ENCODE data around the gene BCL6.

BCL6 gene

GRCh38 chr3:187758318-187758955 is 13.2 kb upstream of the BCL6 start:
- Histone ChIP-seq H3K4me1 (ENCODE audit: control insufficient read depth, insufficient read depth, low read length) (no peaks in the 10 kb centered on the region), H3K4me2 (ENCODE audit: low read length) (no peak overlapping the region), H3K9ac (ENCODE audit: low read depth, low read length) (no peak overlapping the region), H3K4me3 (ENCODE audit: low read length) (no peak overlapping the region), H3K36me3 (ENCODE audit: insufficient read depth, low read length) (no peaks in the 10 kb centered on the region), H3K27me3 (ENCODE audit: control insufficient read depth, insufficient read depth, low read length) (no peaks in the 10 kb centered on the region), H3K9me3 (replicated peaks; ENCODE audit: low read length) (no peaks in the 10 kb centered on the region)

- Histone ChIP-seq H3K9me3 (replicated peaks; ENCODE audit: low read length) (no peaks in the 10 kb centered on the region), H3K27me3 (ENCODE audit: control insufficient read depth, insufficient read depth, low read length) (no peaks in the 10 kb centered on the region), H3K4me2 (ENCODE audit: low read length) (no peak overlapping the region), H3K4me1 (ENCODE audit: control insufficient read depth, insufficient read depth, low read length) (peaks cover 12% of the 10 kb centered on the region), H3K36me3 (ENCODE audit: insufficient read depth, low read length) (no peaks in the 10 kb centered on the region), H3K4me3 (ENCODE audit: low read length) (no peak overlapping the region), H3K9ac (ENCODE audit: low read depth, low read length) (no peak overlapping the region)
These were observed 8.2 kb upstream of the BCL6 start for GRCh38 chr3:187753516-187753915.

GRCh38 chr3:187750513-187751123 is 5.3 kb upstream of the BCL6 start:
- Histone ChIP-seq H3K4me1 (ENCODE audit: control insufficient read depth, insufficient read depth, low read length) (peaks cover 24% of the 10 kb centered on the region), H3K36me3 (ENCODE audit: insufficient read depth, low read length) (no peaks in the 10 kb centered on the region), H3K9me3 (replicated peaks; ENCODE audit: low read length) (no peaks in the 10 kb centered on the region), H3K4me2 (ENCODE audit: low read length) (peak overlapping the region; percentile 80), H3K9ac (ENCODE audit: low read depth, low read length) (peak overlapping the region; percentile 71), H3K4me3 (ENCODE audit: low read length) (peak overlapping the region; percentile 68), H3K27me3 (ENCODE audit: control insufficient read depth, insufficient read depth, low read length) (no peaks in the 10 kb centered on the region)

- Histone ChIP-seq H3K9me3 (replicated peaks; ENCODE audit: low read length) (no peaks in the 10 kb centered on the region), H3K36me3 (ENCODE audit: insufficient read depth, low read length) (no peaks in the 10 kb centered on the region), H3K4me3 (ENCODE audit: low read length) (peak overlapping the region; percentile 68), H3K9ac (ENCODE audit: low read depth, low read length) (peak overlapping the region; percentile 71), H3K4me2 (ENCODE audit: low read length) (peak overlapping the region; percentile 80), H3K27me3 (ENCODE audit: control insufficient read depth, insufficient read depth, low read length) (no peaks in the 10 kb centered on the region), H3K4me1 (ENCODE audit: control insufficient read depth, insufficient read depth, low read length) (peaks cover 24% of the 10 kb centered on the region)
These were observed 4.8 kb upstream of the BCL6 start for GRCh38 chr3:187750006-187750512.

GRCh38 chr3:187748050-187748481 is 2.8 kb upstream of the BCL6 start:
- Histone ChIP-seq H3K4me1 (ENCODE audit: control insufficient read depth, insufficient read depth, low read length) (peaks cover 24% of the 10 kb centered on the region), H3K4me3 (ENCODE audit: low read length) (no peak overlapping the region), H3K9ac (ENCODE audit: low read depth, low read length) (peak overlapping the region; percentile 95), H3K4me2 (ENCODE audit: low read length) (peak overlapping the region; percentile 94), H3K27me3 (ENCODE audit: control insufficient read depth, insufficient read depth, low read length) (no peaks in the 10 kb centered on the region), H3K9me3 (replicated peaks; ENCODE audit: low read length) (no peaks in the 10 kb centered on the region), H3K36me3 (ENCODE audit: insufficient read depth, low read length) (no peaks in the 10 kb centered on the region)

GRCh38 chr3:187747506-187747905 is 2.2 kb upstream of the BCL6 start:
- peak overlapping the region; percentile 84 for H3K4me3 ChIP-seq (ENCODE audit: low read length)
- peak overlapping the region; percentile 95 for H3K9ac ChIP-seq (ENCODE audit: low read depth, low read length)
- peaks cover 27% of the 10 kb centered on the region for H3K4me1 ChIP-seq (ENCODE audit: control insufficient read depth, insufficient read depth, low read length)

GRCh38 chr3:187746442-187747281 is 1.4 kb upstream of the BCL6 start:
- Histone ChIP-seq H3K4me2 (ENCODE audit: low read length) (peak overlapping the region; percentile 94), H3K9ac (ENCODE audit: low read depth, low read length) (peak overlapping the region; percentile 95), H3K4me1 (ENCODE audit: control insufficient read depth, insufficient read depth, low read length) (peaks cover 34% of the 10 kb centered on the region), H3K9me3 (replicated peaks; ENCODE audit: low read length) (no peaks in the 10 kb centered on the region), H3K27me3 (ENCODE audit: control insufficient read depth, insufficient read depth, low read length) (no peaks in the 10 kb centered on the region), H3K36me3 (ENCODE audit: insufficient read depth, low read length) (no peaks in the 10 kb centered on the region), H3K4me3 (ENCODE audit: low read length) (peak overlapping the region; percentile 84)

More at GRCh38 chr3:187747506-187747905, 2.2 kb upstream of the BCL6 start:
- H3K9me3 ChIP-seq (replicated peaks; ENCODE audit: low read length) = no peaks in the 10 kb centered on the region
- no peaks in the 10 kb centered on the region for H3K27me3 ChIP-seq (ENCODE audit: control insufficient read depth, insufficient read depth, low read length)
- no peaks in the 10 kb centered on the region for H3K36me3 ChIP-seq (ENCODE audit: insufficient read depth, low read length)
- peak overlapping the region; percentile 94 for H3K4me2 ChIP-seq (ENCODE audit: low read length)

- Histone ChIP-seq H3K9ac (ENCODE audit: low read depth, low read length) (peak overlapping the region; percentile 95), H3K4me3 (ENCODE audit: low read length) (peak overlapping the region; percentile 84), H3K36me3 (ENCODE audit: insufficient read depth, low read length) (no peaks in the 10 kb centered on the region), H3K9me3 (replicated peaks; ENCODE audit: low read length) (no peaks in the 10 kb centered on the region), H3K4me1 (ENCODE audit: control insufficient read depth, insufficient read depth, low read length) (peaks cover 38% of the 10 kb centered on the region), H3K4me2 (ENCODE audit: low read length) (peak overlapping the region; percentile 94), H3K27me3 (ENCODE audit: control insufficient read depth, insufficient read depth, low read length) (no peaks in the 10 kb centered on the region)
These were observed 782 bp upstream of the BCL6 start for GRCh38 chr3:187746059-187746441.

GRCh38 chr3:187744169-187745151 is 808 bp downstream of the BCL6 start:
- Histone ChIP-seq H3K9ac (ENCODE audit: low read depth, low read length) (peak overlapping the region; percentile 95), H3K4me2 (ENCODE audit: low read length) (peak overlapping the region; percentile 94), H3K36me3 (ENCODE audit: insufficient read depth, low read length) (no peaks in the 10 kb centered on the region), H3K4me1 (ENCODE audit: control insufficient read depth, insufficient read depth, low read length) (peaks cover 40% of the 10 kb centered on the region), H3K9me3 (replicated peaks; ENCODE audit: low read length) (no peaks in the 10 kb centered on the region), H3K27me3 (ENCODE audit: control insufficient read depth, insufficient read depth, low read length) (no peaks in the 10 kb centered on the region), H3K4me3 (ENCODE audit: low read length) (peak overlapping the region; percentile 84)

- Histone ChIP-seq H3K9me3 (replicated peaks; ENCODE audit: low read length) (no peaks in the 10 kb centered on the region), H3K4me1 (ENCODE audit: control insufficient read depth, insufficient read depth, low read length) (peaks cover 46% of the 10 kb centered on the region), H3K4me2 (ENCODE audit: low read length) (peak overlapping the region; percentile 94), H3K36me3 (ENCODE audit: insufficient read depth, low read length) (no peaks in the 10 kb centered on the region), H3K4me3 (ENCODE audit: low read length) (peak overlapping the region; percentile 84), H3K9ac (ENCODE audit: low read depth, low read length) (peak overlapping the region; percentile 95), H3K27me3 (ENCODE audit: control insufficient read depth, insufficient read depth, low read length) (no peaks in the 10 kb centered on the region)
These were observed 1.8 kb downstream of the BCL6 start for GRCh38 chr3:187743195-187744141.

Data from skeletal muscle satellite cell (primary cell).